ENCODE results near the gene RAD21L1.

The RAD21L1 gene

GRCh38 chr20:1294497-1294896 is 68.7 kb downstream of the RAD21L1 start:
- no peak for TF ChIP-seq MYC (IDR thresholded peaks at IDR 0.05; ENCODE audit: low read depth, low read length)
- TF ChIP-seq POLR2A (IDR thresholded peaks at IDR 0.05; ENCODE audit: extremely low read depth, insufficient read length): no peak
- TF ChIP-seq CTCF (IDR thresholded peaks at IDR 0.05; ENCODE audit: low read depth, low read length): no peak
- no peak for TF ChIP-seq MAX (IDR thresholded peaks at IDR 0.05; ENCODE audit: low read depth, low read length)
- DNase-seq (ENCODE audit: low read depth): no peak
- no peak overlapping the region for H3K4me3 ChIP-seq (ENCODE audit: low read depth, low read length)

- no peak for DNase-seq (ENCODE audit: low read depth)
- no peak overlapping the region for H3K4me3 ChIP-seq (ENCODE audit: low read depth, low read length)
- TF ChIP-seq POLR2A (IDR thresholded peaks at IDR 0.05; ENCODE audit: extremely low read depth, insufficient read length): no peak
- TF ChIP-seq CTCF (IDR thresholded peaks at IDR 0.05; ENCODE audit: low read depth, low read length): no peak
- TF ChIP-seq MYC (IDR thresholded peaks at IDR 0.05; ENCODE audit: low read depth, low read length): no peak
- no peak for TF ChIP-seq MAX (IDR thresholded peaks at IDR 0.05; ENCODE audit: low read depth, low read length)
Measured at GRCh38 chr20:1295276-1295930, 69.6 kb downstream of the RAD21L1 start.

- no peak for DNase-seq (ENCODE audit: low read depth)
- H3K4me3 ChIP-seq (ENCODE audit: low read depth, low read length): no peak overlapping the region
- TF ChIP-seq MAX (IDR thresholded peaks at IDR 0.05; ENCODE audit: low read depth, low read length) (no peak), MYC (IDR thresholded peaks at IDR 0.05; ENCODE audit: low read depth, low read length) (no peak), POLR2A (IDR thresholded peaks at IDR 0.05; ENCODE audit: extremely low read depth, insufficient read length) (no peak)
Measured at GRCh38 chr20:1296117-1296610, 70.3 kb downstream of the RAD21L1 start.

GRCh38 chr20:1296922-1297321 is 71.1 kb downstream of the RAD21L1 start:
- DNase-seq (ENCODE audit: low read depth): no peak
- no peak overlapping the region for H3K4me3 ChIP-seq (ENCODE audit: low read depth, low read length)
- TF ChIP-seq CTCF (IDR thresholded peaks at IDR 0.05; ENCODE audit: low read depth, low read length) (no peak), MYC (IDR thresholded peaks at IDR 0.05; ENCODE audit: low read depth, low read length) (no peak), MAX (IDR thresholded peaks at IDR 0.05; ENCODE audit: low read depth, low read length) (no peak), POLR2A (IDR thresholded peaks at IDR 0.05; ENCODE audit: extremely low read depth, insufficient read length) (no peak)

- no peak for DNase-seq (ENCODE audit: low read depth)
- no peak for TF ChIP-seq POLR2A (IDR thresholded peaks at IDR 0.05; ENCODE audit: extremely low read depth, insufficient read length)
- TF ChIP-seq MYC (IDR thresholded peaks at IDR 0.05; ENCODE audit: low read depth, low read length): no peak
- TF ChIP-seq CTCF (IDR thresholded peaks at IDR 0.05; ENCODE audit: low read depth, low read length): no peak
- TF ChIP-seq MAX (IDR thresholded peaks at IDR 0.05; ENCODE audit: low read depth, low read length): no peak
- no peak overlapping the region for H3K4me3 ChIP-seq (ENCODE audit: low read depth, low read length)
Measured at GRCh38 chr20:1297486-1297885, 71.6 kb downstream of the RAD21L1 start.

GRCh38 chr20:1298166-1298565 is 72.3 kb downstream of the RAD21L1 start:
- H3K4me3 ChIP-seq (ENCODE audit: low read depth, low read length): no peak overlapping the region
- no peak for DNase-seq (ENCODE audit: low read depth)
- TF ChIP-seq POLR2A (IDR thresholded peaks at IDR 0.05; ENCODE audit: extremely low read depth, insufficient read length): no peak
- TF ChIP-seq MAX (IDR thresholded peaks at IDR 0.05; ENCODE audit: low read depth, low read length): no peak
- no peak for TF ChIP-seq CTCF (IDR thresholded peaks at IDR 0.05; ENCODE audit: low read depth, low read length)
- TF ChIP-seq MYC (IDR thresholded peaks at IDR 0.05; ENCODE audit: low read depth, low read length): no peak
